Esophagus squamous epithelium (tissue), 5 donors: ENCODE data around the gene RASA1. TPM values are rescaled to one million over a fixed set of nuclear protein-coding genes. Genes with fewer than 3 reads are reported as not detected.
"Not testable (repeated sequence)": the region's sequence is repeated elsewhere in the genome, so short reads cannot be mapped to it uniquely, and the experiment has no call there.

Experiments
- DNase-seq: peaks from one replicate; lab custom pipeline; 2025; lab: John Stamatoyannopoulos, UW
- H3K27ac ChIP-seq, 4 donors: fragments of 200-600 bp; sonication (generic); one replicate each; pipeline ENCODE4 v1.5.1; 2016 to 2019; ENCODE audit warnings: mild to moderate bottlenecking in 1 of 4
- H3K27me3 ChIP-seq, 4 donors: fragments of 200-600 bp; sonication (generic); 1 replicate in 3 of 4; 2 replicates in 1 of 4; pipeline versions ENCODE4 v1.5.1 to v1.6.0; 2017 to 2021; ENCODE audit warnings: antibody characterized with exemption in 1 of 4
- H3K36me3 ChIP-seq, 3 donors: fragments of 200-600 bp; sonication (generic); one replicate each; pipeline ENCODE4 v1.5.1; 2016 to 2019
- H3K4me1 ChIP-seq, 3 donors: fragments of 200-600 bp; sonication (generic); one replicate each; pipeline ENCODE4 v1.5.1; 2017 to 2019
- H3K4me3 ChIP-seq, 4 donors: fragments of 200-600 bp; sonication (generic); 1 replicate in 3 of 4; 2 replicates in 1 of 4; pipeline ENCODE4 v1.5.1; 2016 to 2019; ENCODE audit warnings: mild to moderate bottlenecking in 2 of 4, moderate library complexity in 1 of 4
- H3K9me3 ChIP-seq, 3 donors: fragments of 200-600 bp; sonication (generic); one replicate each; pipeline ENCODE4 v1.5.1; 2016 to 2019
- POLR2A ChIP-seq, 4 donors: fragments of 450-650 bp; IDR thresholded peaks; one replicate each; pipeline ENCODE4 v1.6.1; 2017; ENCODE audit warnings: antibody characterized with exemption in 4 of 4, mild to moderate bottlenecking in 4 of 4, moderate library complexity in 3 of 4
- WGBS, 2 donors: methylation state at CpG; one replicate each; pipeline ENCODE4 v1.1.5; 2018; 5-methylcytosine and 5-hydroxymethylcytosine counted together
- intact Hi-C: fragments of 100-400 bp; cut with DNase I; formaldehyde crosslinking; loops from one replicate; pipeline ENCODE4 v1.15.0; 2022
- total RNA-seq, 4 donors: library from RNA; depleted of rRNA; stranded (reverse); fragments of >200 nt; gene quantifications; one replicate each; pipeline ENCODE4 v1.1.0, GENCODE V29; 2016
- TF ChIP-seq, protein P1 (sequence below), 6 experiments: fragments of 450-650 bp in 4 of 6; fragments of 200-600 bp in 2 of 6; sonication (generic) in 2 of 6; IDR thresholded peaks; one replicate each; pipeline ENCODE4 v1.5.1; 2016 to 2019; ENCODE audit warnings: antibody characterized with exemption in 6 of 6, mild to moderate bottlenecking in 4 of 6, moderate library complexity in 4 of 6
- donor health status: DM: yes; HTN: yes; CAD: no.

RASA1 gene
- total RNA-seq, 4 donors from 2014 or later, result 14.6 to 30.2 (median 26.5) TPM

GRCh38 chr5:87300744-87301143, 33.1 kb downstream of the RASA1 start:
- no peak overlapping the region for H3K4me3 ChIP-seq
- peaks cover 8 to 38% (median 9%) of the 10 kb centered on the region in 3 donors for H3K4me1 ChIP-seq
- no peak for DNase-seq
- H3K36me3 ChIP-seq, result peaks cover 0 to 20% (median 0%) of the 10 kb centered on the region in 3 donors
- H3K9me3 ChIP-seq, result no peaks in the 10 kb centered on the region
- H3K27ac ChIP-seq, result no peak overlapping the region
- 48 to 53% methylated on average over 2 of the region's 2 CpGs for WGBS, 2 donors
- no peak for TF ChIP-seq POLR2A (IDR thresholded peaks at IDR 0.05)
- TF ChIP-seq, protein P1, sequence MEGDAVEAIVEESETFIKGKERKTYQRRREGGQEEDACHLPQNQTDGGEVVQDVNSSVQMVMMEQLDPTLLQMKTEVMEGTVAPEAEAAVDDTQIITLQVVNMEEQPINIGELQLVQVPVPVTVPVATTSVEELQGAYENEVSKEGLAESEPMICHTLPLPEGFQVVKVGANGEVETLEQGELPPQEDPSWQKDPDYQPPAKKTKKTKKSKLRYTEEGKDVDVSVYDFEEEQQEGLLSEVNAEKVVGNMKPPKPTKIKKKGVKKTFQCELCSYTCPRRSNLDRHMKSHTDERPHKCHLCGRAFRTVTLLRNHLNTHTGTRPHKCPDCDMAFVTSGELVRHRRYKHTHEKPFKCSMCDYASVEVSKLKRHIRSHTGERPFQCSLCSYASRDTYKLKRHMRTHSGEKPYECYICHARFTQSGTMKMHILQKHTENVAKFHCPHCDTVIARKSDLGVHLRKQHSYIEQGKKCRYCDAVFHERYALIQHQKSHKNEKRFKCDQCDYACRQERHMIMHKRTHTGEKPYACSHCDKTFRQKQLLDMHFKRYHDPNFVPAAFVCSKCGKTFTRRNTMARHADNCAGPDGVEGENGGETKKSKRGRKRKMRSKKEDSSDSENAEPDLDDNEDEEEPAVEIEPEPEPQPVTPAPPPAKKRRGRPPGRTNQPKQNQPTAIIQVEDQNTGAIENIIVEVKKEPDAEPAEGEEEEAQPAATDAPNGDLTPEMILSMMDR (IDR thresholded peaks at IDR 0.05), result no peak
- H3K27me3 ChIP-seq, result no peaks in the 10 kb centered on the region
- intact Hi-C loops, result no loop called here

- peaks cover 0 to 26% (median 0%) of the 10 kb centered on the region in 3 donors for H3K36me3 ChIP-seq
- H3K27ac ChIP-seq, result no peak overlapping the region
- no peak overlapping the region for H3K4me3 ChIP-seq
- H3K4me1 ChIP-seq, result peaks cover 6 to 33% (median 8%) of the 10 kb centered on the region in 3 donors
- DNase-seq, result no peak
- intact Hi-C loops, result no loop called here
- H3K9me3 ChIP-seq, result no peaks in the 10 kb centered on the region
- TF ChIP-seq, protein P1 (IDR thresholded peaks at IDR 0.05), result no peak
- TF ChIP-seq POLR2A (IDR thresholded peaks at IDR 0.05), result no peak
- no peaks in the 10 kb centered on the region for H3K27me3 ChIP-seq
Measured at GRCh38 chr5:87302061-87302460, 34.4 kb downstream of the RASA1 start.

DNA sequence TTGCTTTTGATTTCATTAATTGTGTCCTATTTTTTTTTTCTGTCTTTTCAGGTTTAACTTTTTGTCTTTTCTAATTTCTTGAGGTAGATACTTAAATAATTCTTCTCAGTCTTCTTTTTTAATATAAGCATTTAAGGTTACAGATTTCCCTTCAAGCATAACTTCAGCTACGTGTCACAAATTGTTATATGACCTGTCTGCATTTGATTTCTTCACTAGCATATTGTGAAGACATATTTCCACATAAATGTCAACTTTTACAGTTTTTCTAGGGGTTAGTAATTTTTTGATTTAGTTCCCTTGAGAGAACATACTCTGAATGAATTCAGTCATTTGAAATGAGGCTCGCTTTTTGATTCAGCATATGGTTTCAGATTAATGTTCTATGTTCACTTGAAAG, 35.6 kb downstream of the RASA1 start:
- TF ChIP-seq, protein P1 (IDR thresholded peaks at IDR 0.05), result no peak
- no peak for TF ChIP-seq POLR2A (IDR thresholded peaks at IDR 0.05)
- H3K9me3 ChIP-seq, result no peaks in the 10 kb centered on the region
- H3K27me3 ChIP-seq, result no peaks in the 10 kb centered on the region
- peaks cover 0 to 26% (median 0%) of the 10 kb centered on the region in 3 donors for H3K36me3 ChIP-seq
- intact Hi-C loops, result no loop called here
- H3K27ac ChIP-seq, result no peak overlapping the region
- no peak overlapping the region for H3K4me3 ChIP-seq
- 83 to 96% methylated on average over 2 of the region's 2 CpGs for WGBS, 2 donors
- peaks cover 0 to 21% (median 6%) of the 10 kb centered on the region in 3 donors for H3K4me1 ChIP-seq
- no peak for DNase-seq

DNA sequence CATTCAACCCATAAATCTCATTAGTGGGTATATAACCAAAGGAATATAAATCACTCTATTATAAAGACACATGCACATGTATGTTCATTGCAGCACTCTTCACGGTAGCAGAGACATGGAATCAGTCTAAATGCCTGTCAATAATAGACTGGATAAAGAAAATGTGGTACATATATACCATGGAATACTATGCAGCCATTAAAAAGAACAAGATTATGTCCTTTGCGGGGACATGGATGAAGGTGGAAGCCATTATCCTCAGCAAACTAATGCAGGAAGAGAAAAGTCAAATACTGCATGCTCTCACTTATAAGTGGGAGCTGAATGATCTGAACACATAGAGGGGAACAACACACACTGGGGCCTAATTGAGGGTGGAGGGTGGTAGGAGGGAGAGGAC, 38.4 kb downstream of the RASA1 start:
- H3K27ac ChIP-seq, H3K4me1 ChIP-seq, H3K4me3 ChIP-seq, intact Hi-C loops, H3K9me3 ChIP-seq, H3K27me3 ChIP-seq, DNase-seq: not testable (repeated sequence)
- WGBS, 2 donors, result 97% methylated on average over 2 of the region's 2 CpGs
- peaks cover 0 to 26% (median 0%) of the 10 kb centered on the region in 3 donors for H3K36me3 ChIP-seq

DNA sequence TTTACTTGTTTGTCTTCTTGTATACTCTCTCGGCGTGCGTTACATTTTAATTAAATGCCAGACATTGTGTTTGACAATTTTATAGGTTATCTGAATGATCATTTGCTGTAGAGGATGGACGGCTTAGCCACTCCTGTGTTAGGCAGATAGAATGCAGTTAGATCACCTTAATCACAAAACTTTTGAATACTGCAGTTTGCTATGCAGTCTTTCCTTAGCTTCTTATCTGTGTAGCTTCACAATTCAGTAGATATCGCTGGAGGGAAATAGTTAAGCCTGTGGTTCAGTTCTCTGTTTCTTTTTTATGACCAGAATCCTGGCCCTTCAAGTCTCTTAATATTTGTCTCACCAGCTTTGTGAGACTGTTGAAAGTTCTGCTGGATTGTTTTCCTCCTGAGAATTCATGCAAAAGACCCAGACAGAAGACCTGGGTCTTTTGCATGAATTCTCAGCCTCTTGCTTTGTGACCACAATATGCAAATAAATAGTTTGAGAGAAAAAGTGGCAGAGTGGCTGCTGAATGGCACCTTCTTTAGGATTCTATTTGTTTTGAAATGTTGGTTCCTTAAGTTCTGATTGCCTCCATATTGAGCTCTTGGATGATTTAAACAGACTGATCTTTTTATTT, 40.2 kb downstream of the RASA1 start:
- DNase-seq, result no peak
- H3K27ac ChIP-seq, result no peak overlapping the region
- intact Hi-C loops, result no loop called here
- H3K9me3 ChIP-seq, result no peaks in the 10 kb centered on the region
- H3K36me3 ChIP-seq, result peaks cover 0 to 26% (median 0%) of the 10 kb centered on the region in 3 donors
- no peak overlapping the region for H3K4me3 ChIP-seq
- no peak for TF ChIP-seq POLR2A (IDR thresholded peaks at IDR 0.05)
- TF ChIP-seq, protein P1 (IDR thresholded peaks at IDR 0.05), result no peak
- 91 to 94% methylated on average over 5 of the region's 5 CpGs for WGBS, 2 donors
- no peaks in the 10 kb centered on the region for H3K27me3 ChIP-seq
- no peaks in the 10 kb centered on the region for H3K4me1 ChIP-seq
